ENCODE data around the gene MATK.

Gene MATK

DNA sequence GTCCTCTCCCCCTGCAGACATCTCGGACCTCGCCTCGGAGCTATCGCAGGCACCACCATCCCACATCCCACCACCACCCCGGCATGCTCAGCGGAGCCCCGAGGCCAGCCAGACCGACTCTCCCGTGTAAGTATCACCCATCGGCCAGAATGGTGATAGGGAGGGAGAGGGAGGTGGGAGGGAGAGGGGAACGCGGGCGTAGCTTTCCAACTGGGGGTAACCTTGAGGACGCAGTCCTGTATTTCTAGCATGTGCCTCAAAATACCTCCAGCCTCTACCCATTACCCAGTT, 51.9 kb downstream of the MATK start:
- Histone ChIP-seq H3K9me3 (ENCODE audit: control insufficient read depth, low read depth, low read length) (no peaks in the 10 kb centered on the region), H3K36me3 (ENCODE audit: control insufficient read depth, low read depth, low read length) (no peaks in the 10 kb centered on the region), H3K9ac (ENCODE audit: low read length) (no peak overlapping the region), H3K27ac (ENCODE audit: low read length) (no peak overlapping the region), H3K4me3 (ENCODE audit: low read length) (no peak overlapping the region), H3K4me1 (ENCODE audit: control insufficient read depth, low read depth, low read length) (no peaks in the 10 kb centered on the region), H3K27me3 (ENCODE audit: control insufficient read depth, insufficient read depth, low read length) (no peaks in the 10 kb centered on the region)

DNA sequence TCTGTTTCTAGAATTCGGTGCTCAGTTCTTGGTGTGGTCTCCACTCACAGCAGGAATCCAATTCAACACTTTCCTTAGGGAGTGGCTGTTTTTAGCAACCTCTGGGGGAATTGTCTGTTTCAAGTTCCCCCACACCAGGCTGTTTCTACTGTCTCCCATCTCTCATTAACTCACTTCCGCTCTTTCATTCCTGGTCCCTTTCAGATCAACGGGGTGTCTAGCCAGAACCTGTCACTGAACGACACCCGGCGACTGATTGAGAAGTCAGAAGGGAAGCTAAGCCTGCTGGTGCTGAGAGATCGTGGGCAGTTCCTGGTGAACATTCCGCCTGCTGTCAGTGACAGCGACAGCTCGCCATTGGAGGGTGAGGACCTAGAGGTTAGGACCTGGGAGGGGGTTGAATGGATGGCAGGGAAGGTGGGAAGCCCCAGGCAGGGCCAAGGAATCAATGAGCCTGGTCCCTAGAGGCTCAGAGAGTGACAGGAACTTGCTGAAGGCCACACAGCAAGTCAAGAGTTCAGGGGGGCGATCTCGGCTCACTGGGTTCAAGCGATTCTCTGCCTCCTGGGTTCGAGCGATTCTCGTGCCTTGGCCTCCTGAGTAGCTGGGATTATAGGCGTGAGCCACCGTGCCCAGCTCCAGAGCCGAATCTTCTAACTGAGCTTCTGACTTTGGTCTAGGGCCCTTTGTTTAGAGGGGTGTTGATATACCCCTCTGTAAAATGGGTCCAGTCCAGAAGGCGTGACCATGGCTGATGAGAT, 52.5 kb downstream of the MATK start:
- Histone ChIP-seq H3K27me3 (ENCODE audit: control insufficient read depth, insufficient read depth, low read length) (no peaks in the 10 kb centered on the region), H3K9me3 (ENCODE audit: control insufficient read depth, low read depth, low read length) (no peaks in the 10 kb centered on the region), H3K27ac (ENCODE audit: low read length) (no peak overlapping the region), H3K36me3 (ENCODE audit: control insufficient read depth, low read depth, low read length) (no peaks in the 10 kb centered on the region), H3K4me3 (ENCODE audit: low read length) (no peak overlapping the region), H3K4me1 (ENCODE audit: control insufficient read depth, low read depth, low read length) (no peaks in the 10 kb centered on the region), H3K9ac (ENCODE audit: low read length) (no peak overlapping the region)

DNA sequence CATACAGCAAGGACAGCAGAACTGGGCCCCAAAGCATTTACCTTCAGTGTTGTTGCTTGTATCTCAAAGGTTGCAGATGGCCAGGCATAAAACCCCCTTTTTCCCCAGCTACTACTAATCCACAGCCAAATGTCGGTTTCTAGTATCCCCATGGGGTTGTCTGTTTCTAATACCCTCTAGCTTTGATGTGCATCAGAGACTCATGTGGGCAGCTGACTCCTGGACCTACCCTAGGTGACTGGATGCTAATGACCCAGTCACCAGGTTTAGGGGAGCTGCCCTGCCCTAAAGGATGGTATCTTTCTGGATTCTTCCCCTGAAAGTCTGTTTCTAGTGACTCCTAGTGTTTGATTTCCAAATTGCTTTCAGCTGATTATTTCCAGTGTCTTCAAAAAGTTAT, 54.1 kb downstream of the MATK start:
- H3K27ac ChIP-seq (ENCODE audit: low read length): no peak overlapping the region
- H3K4me1 ChIP-seq (ENCODE audit: control insufficient read depth, low read depth, low read length): no peaks in the 10 kb centered on the region
- no peak overlapping the region for H3K4me3 ChIP-seq (ENCODE audit: low read length)
- H3K9ac ChIP-seq (ENCODE audit: low read length): no peak overlapping the region
- H3K36me3 ChIP-seq (ENCODE audit: control insufficient read depth, low read depth, low read length): no peaks in the 10 kb centered on the region
- H3K27me3 ChIP-seq (ENCODE audit: control insufficient read depth, insufficient read depth, low read length): no peaks in the 10 kb centered on the region
- no peaks in the 10 kb centered on the region for H3K9me3 ChIP-seq (ENCODE audit: control insufficient read depth, low read depth, low read length)

DNA sequence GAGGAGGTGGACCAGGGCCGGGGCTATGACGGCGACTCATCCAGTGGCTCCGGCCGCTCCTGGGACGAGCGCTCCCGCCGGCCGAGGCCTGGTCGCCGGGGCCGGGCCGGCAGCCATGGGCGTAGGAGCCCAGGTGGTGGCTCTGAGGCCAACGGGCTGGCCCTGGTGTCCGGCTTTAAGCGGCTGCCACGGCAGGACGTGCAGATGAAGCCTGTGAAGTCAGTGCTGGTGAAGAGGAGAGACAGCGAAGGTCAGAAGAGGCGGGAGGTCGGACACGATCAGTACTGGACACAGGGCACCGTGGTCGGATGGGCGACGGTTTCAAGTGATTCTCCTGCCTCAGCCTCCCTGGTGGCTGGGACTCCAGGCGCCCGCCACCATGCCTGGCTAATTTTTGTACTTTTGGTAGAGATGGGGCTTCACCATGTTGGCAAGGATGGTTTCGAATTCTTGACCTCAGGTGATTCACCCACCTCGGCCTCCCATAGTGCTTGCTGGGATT, 55.7 kb downstream of the MATK start:
- Histone ChIP-seq H3K9me3 (ENCODE audit: control insufficient read depth, low read depth, low read length) (no peaks in the 10 kb centered on the region), H3K27me3 (ENCODE audit: control insufficient read depth, insufficient read depth, low read length) (no peaks in the 10 kb centered on the region), H3K27ac (ENCODE audit: low read length) (no peak overlapping the region), H3K4me3 (ENCODE audit: low read length) (no peak overlapping the region), H3K4me1 (ENCODE audit: control insufficient read depth, low read depth, low read length) (peaks cover 3% of the 10 kb centered on the region), H3K36me3 (ENCODE audit: control insufficient read depth, low read depth, low read length) (no peaks in the 10 kb centered on the region), H3K9ac (ENCODE audit: low read length) (no peak overlapping the region)

Data from iPS-18a (cell line).